CD14-positive monocyte (primary cell): ENCODE results near the gene FREM3. TPM values are rescaled to one million over a fixed set of nuclear protein-coding genes. Genes with fewer than 3 reads are reported as not detected.

Experiments
- DNase-seq, 3 donors: peaks; one replicate each; pipeline ENCODE4 v3.0.0-alpha.2; 2011 to 2022
- H2AFZ ChIP-seq: 2 replicates; pipeline ENCODE4 v1.6.0; 2012; ENCODE audit warnings: mild to moderate bottlenecking, low read depth, low read length, inconsistent platforms; ENCODE audit not compliant: insufficient read depth, poor library complexity, severe bottlenecking
- H3K27ac ChIP-seq, 2 donors: 1 replicate in 1 of 2; 2 replicates in 1 of 2; pipeline ENCODE4 v1.5.1; 2012 to 2013; ENCODE audit warnings: low read length in 2 of 2, control low read depth in 1 of 2, inconsistent platforms in 1 of 2, low read depth in 1 of 2, mild to moderate bottlenecking in 1 of 2
- H3K27me3 ChIP-seq, 2 donors: one replicate each; pipeline versions ENCODE4 v1.6.0 to v1.6.1; 2011 to 2013; ENCODE audit warnings: low read length in 2 of 2; ENCODE audit not compliant: control insufficient read depth in 2 of 2, insufficient read depth in 2 of 2
- H3K36me3 ChIP-seq, 2 donors: replicated peaks in 1 of 2; 1 replicate in 1 of 2; 2 replicates in 1 of 2; pipeline versions ENCODE4 v1.5.1 to v1.6.1; 2012 to 2013; ENCODE audit warnings: low read length in 2 of 2, control low read depth in 1 of 2, inconsistent platforms in 1 of 2, mild to moderate bottlenecking in 1 of 2; ENCODE audit not compliant: insufficient read depth in 2 of 2, control insufficient read depth in 1 of 2
- H3K4me1 ChIP-seq, 2 donors: 1 replicate in 1 of 2; 2 replicates in 1 of 2; pipeline versions ENCODE4 v1.5.1 to v1.6.1; 2012 to 2013; ENCODE audit warnings: low read length in 2 of 2, control low read depth in 1 of 2, inconsistent platforms in 1 of 2, mild to moderate bottlenecking in 1 of 2, moderate library complexity in 1 of 2; ENCODE audit not compliant: insufficient read depth in 2 of 2, control insufficient read depth in 1 of 2
- H3K4me2 ChIP-seq: replicated peaks from 2 replicates; pipeline ENCODE3; 2012; ENCODE audit warnings: low read length, moderate library complexity, mild to moderate bottlenecking; ENCODE audit not compliant: poor library complexity, severe bottlenecking; ENCODE audit errors: extremely low read depth
- H3K4me3 ChIP-seq, 3 experiments: fragments of 200-600 bp in 1 of 3; sonication (generic) in 1 of 3; replicated peaks in 1 of 3; 1 replicate in 2 of 3; 2 replicates in 1 of 3; pipeline ENCODE4 v1.5.1; 2011 to 2013; ENCODE audit warnings: low read length in 3 of 3, mild to moderate bottlenecking in 3 of 3, control low read depth in 2 of 3, low read depth in 2 of 3, inconsistent platforms in 1 of 3, moderate library complexity in 1 of 3
- H3K79me2 ChIP-seq: 2 replicates; pipeline ENCODE4 v1.6.0; 2012; ENCODE audit warnings: mild to moderate bottlenecking, control low read depth, inconsistent platforms, low read length, moderate library complexity; ENCODE audit not compliant: insufficient read depth
- H3K9ac ChIP-seq: 2 replicates; pipeline ENCODE4 v1.6.0; 2017; ENCODE audit warnings: low read length, mild to moderate bottlenecking; ENCODE audit not compliant: insufficient read depth, poor library complexity, severe bottlenecking
- H3K9me3 ChIP-seq, 2 donors: replicated peaks in 1 of 2; 1 replicate in 1 of 2; 2 replicates in 1 of 2; pipeline versions ENCODE4 v1.5.1 to v1.6.1; 2012 to 2013; ENCODE audit warnings: low read length in 2 of 2, control low read depth in 1 of 2; ENCODE audit not compliant: control insufficient read depth in 1 of 2, insufficient read depth in 1 of 2
- H4K20me1 ChIP-seq: 2 replicates; pipeline ENCODE4 v1.6.0; 2012; ENCODE audit warnings: mild to moderate bottlenecking, low read length, control low read depth, moderate library complexity; ENCODE audit not compliant: insufficient read depth
- H3K27ac Mint-ChIP-seq, 7 donors: one replicate each; pipeline ENCODE4 v1.8.0; 2020; ENCODE audit warnings: mild to moderate bottlenecking in 7 of 7, mixed read lengths in 7 of 7, moderate library complexity in 6 of 7, inconsistent platforms in 2 of 7
- H3K27me3 Mint-ChIP-seq, 3 donors: one replicate each; pipeline ENCODE4 v1.8.0; 2021 to 2022; ENCODE audit warnings: low read depth in 3 of 3, mild to moderate bottlenecking in 3 of 3, mixed read lengths in 3 of 3, moderate library complexity in 3 of 3, inconsistent platforms in 1 of 3
- H3K36me3 Mint-ChIP-seq, 2 donors: one replicate each; pipeline ENCODE4 v1.8.0; 2020; ENCODE audit warnings: mixed read lengths in 2 of 2, inconsistent platforms in 1 of 2, mild to moderate bottlenecking in 1 of 2
- H3K4me1 Mint-ChIP-seq: one replicate; pipeline ENCODE4 v1.8.0; 2020; ENCODE audit warnings: mild to moderate bottlenecking, mixed read lengths
- H3K4me3 Mint-ChIP-seq, 2 donors: one replicate each; pipeline ENCODE4 v1.8.0; 2020; ENCODE audit warnings: mild to moderate bottlenecking in 2 of 2, mixed read lengths in 2 of 2, moderate library complexity in 1 of 2
- H3K9me3 Mint-ChIP-seq, 7 donors: one replicate each; pipeline ENCODE4 v1.8.0; 2020 to 2022; ENCODE audit warnings: mixed read lengths in 7 of 7, mild to moderate bottlenecking in 6 of 7, moderate library complexity in 6 of 7, inconsistent platforms in 2 of 7
- CTCF ChIP-seq: fragments of 200-600 bp; IDR thresholded peaks from one replicate; pipeline ENCODE4 v1.8.0; 2022; ENCODE audit warnings: antibody characterized with exemption, mild to moderate bottlenecking
- WGBS: methylation state at CpG from one replicate; pipeline ENCODE4 v1.1.5; 2013; ENCODE audit warnings: missing lambda C conversion rate; ENCODE audit not compliant: insufficient coverage; 5-methylcytosine and 5-hydroxymethylcytosine counted together
- intact Hi-C, 2 donors: fragments of 100-400 bp; cut with micrococcal nuclease; formaldehyde crosslinking; loops; one replicate each; pipeline versions ENCODE4 v1.15.0 to v1.15.1; 2023
- polyA plus RNA-seq, 3 donors: library from polyadenylated mRNA; depleted of rRNA in 1 of 3; unstranded in 2 of 3; stranded (reverse) in 1 of 3; fragments of 300-500 nt in 2 of 3; fragments of >200 nt in 1 of 3; fragmentation: Illumina TruSeq in 2 of 3; gene quantifications; 1 replicate in 2 of 3; 2 replicates in 1 of 3; pipeline ENCODE4 v1.2.3, GENCODE V29; 2012 to 2021

FREM3 gene
- polyA plus RNA-seq, 3 donors, result not detected

GRCh38 chr4:143555676-143556075 lies 144.8 kb downstream of the FREM3 start:
- no peaks in the 10 kb centered on the region for H3K9me3 ChIP-seq
- intact Hi-C loops, result no loop called here

GRCh38 chr4:143554728-143555597 lies 145.5 kb downstream of the FREM3 start:
- peaks cover 18% of the 10 kb centered on the region for H3K4me1 Mint-ChIP-seq
- H3K27ac ChIP-seq, result no peak overlapping the region
- H4K20me1 ChIP-seq, result peaks cover 9% of the 10 kb centered on the region
- H3K79me2 ChIP-seq, result no peaks in the 10 kb centered on the region
- no peak overlapping the region for H2AFZ ChIP-seq
- DNase-seq, result no peak
- no peak overlapping the region for H3K4me2 ChIP-seq
- peaks cover 46 to 52% of the 10 kb centered on the region in 2 donors for H3K36me3 Mint-ChIP-seq
- 39% methylated on average over 3 of the region's 4 CpGs for WGBS
- H3K27me3 ChIP-seq, result peaks cover 0 to 4% of the 10 kb centered on the region in 2 donors
- H3K27me3 Mint-ChIP-seq, result peaks cover 3 to 18% (median 10%) of the 10 kb centered on the region in 3 donors
- no peak overlapping the region for H3K27ac Mint-ChIP-seq
- no peak overlapping the region for H3K9ac ChIP-seq
- H3K9me3 ChIP-seq, result no peaks in the 10 kb centered on the region
- intact Hi-C loops, result no loop called here
- peaks cover 47 to 57% of the 10 kb centered on the region in 2 donors for H3K36me3 ChIP-seq
- peaks cover 9 to 14% of the 10 kb centered on the region in 2 donors for H3K4me1 ChIP-seq
- no peak for TF ChIP-seq CTCF
- H3K9me3 Mint-ChIP-seq, result no peaks in the 10 kb centered on the region
- no peak overlapping the region for H3K4me3 Mint-ChIP-seq
- H3K4me3 ChIP-seq, result no peak overlapping the region

More at GRCh38 chr4:143555676-143556075, 144.8 kb downstream of the FREM3 start:
- H2AFZ ChIP-seq, result no peak overlapping the region
- Mint-ChIP-seq H3K27me3 (peaks cover 3 to 20% (median 11%) of the 10 kb centered on the region in 3 donors), H3K9me3 (no peaks in the 10 kb centered on the region), H3K27ac (no peak overlapping the region), H3K4me1 (peaks cover 18% of the 10 kb centered on the region), H3K4me3 (no peak overlapping the region), H3K36me3 (peaks cover 40 to 45% of the 10 kb centered on the region in 2 donors)
- no peak overlapping the region for H3K27ac ChIP-seq
- H3K9ac ChIP-seq, result no peak overlapping the region
- H4K20me1 ChIP-seq, result peaks cover 7% of the 10 kb centered on the region
- H3K4me3 ChIP-seq, result no peak overlapping the region
- H3K36me3 ChIP-seq, result peaks cover 40 to 50% of the 10 kb centered on the region in 2 donors
- DNase-seq, result no peak
- TF ChIP-seq CTCF, result no peak
- no peaks in the 10 kb centered on the region for H3K79me2 ChIP-seq
- WGBS, result no CpG with 5 or more reads among the region's 5 CpGs
- H3K27me3 ChIP-seq, result peaks cover 2 to 4% of the 10 kb centered on the region in 2 donors
- H3K4me1 ChIP-seq, result peaks cover 9 to 14% of the 10 kb centered on the region in 2 donors
- no peak overlapping the region for H3K4me2 ChIP-seq
